CD14-positive monocyte (primary cell): ENCODE data around the gene FBXL12. TPM values are rescaled to one million over a fixed set of nuclear protein-coding genes. Genes with fewer than 3 reads are reported as not detected.

ENCODE experiments used
- DNase-seq, 3 donors: peaks; one replicate each; pipeline ENCODE4 v3.0.0-alpha.2; 2011 to 2022
- H2AFZ ChIP-seq: 2 replicates; pipeline ENCODE4 v1.6.0; 2012; ENCODE audit warnings: mild to moderate bottlenecking, low read depth, low read length, inconsistent platforms; ENCODE audit not compliant: insufficient read depth, poor library complexity, severe bottlenecking
- H3K27ac ChIP-seq, 2 donors: 1 replicate in 1 of 2; 2 replicates in 1 of 2; pipeline ENCODE4 v1.5.1; 2012 to 2013; ENCODE audit warnings: low read length in 2 of 2, control low read depth in 1 of 2, inconsistent platforms in 1 of 2, low read depth in 1 of 2, mild to moderate bottlenecking in 1 of 2
- H3K27me3 ChIP-seq, 2 donors: one replicate each; pipeline versions ENCODE4 v1.6.0 to v1.6.1; 2011 to 2013; ENCODE audit warnings: low read length in 2 of 2; ENCODE audit not compliant: control insufficient read depth in 2 of 2, insufficient read depth in 2 of 2
- H3K36me3 ChIP-seq, 2 donors: replicated peaks in 1 of 2; 1 replicate in 1 of 2; 2 replicates in 1 of 2; pipeline versions ENCODE4 v1.5.1 to v1.6.1; 2012 to 2013; ENCODE audit warnings: low read length in 2 of 2, control low read depth in 1 of 2, inconsistent platforms in 1 of 2, mild to moderate bottlenecking in 1 of 2; ENCODE audit not compliant: insufficient read depth in 2 of 2, control insufficient read depth in 1 of 2
- H3K4me1 ChIP-seq, 2 donors: 1 replicate in 1 of 2; 2 replicates in 1 of 2; pipeline versions ENCODE4 v1.5.1 to v1.6.1; 2012 to 2013; ENCODE audit warnings: low read length in 2 of 2, control low read depth in 1 of 2, inconsistent platforms in 1 of 2, mild to moderate bottlenecking in 1 of 2, moderate library complexity in 1 of 2; ENCODE audit not compliant: insufficient read depth in 2 of 2, control insufficient read depth in 1 of 2
- H3K4me2 ChIP-seq: replicated peaks from 2 replicates; pipeline ENCODE3; 2012; ENCODE audit warnings: low read length, moderate library complexity, mild to moderate bottlenecking; ENCODE audit not compliant: poor library complexity, severe bottlenecking; ENCODE audit errors: extremely low read depth
- H3K4me3 ChIP-seq, 3 experiments: fragments of 200-600 bp in 1 of 3; sonication (generic) in 1 of 3; replicated peaks in 1 of 3; 1 replicate in 2 of 3; 2 replicates in 1 of 3; pipeline ENCODE4 v1.5.1; 2011 to 2013; ENCODE audit warnings: low read length in 3 of 3, mild to moderate bottlenecking in 3 of 3, control low read depth in 2 of 3, low read depth in 2 of 3, inconsistent platforms in 1 of 3, moderate library complexity in 1 of 3
- H3K79me2 ChIP-seq: 2 replicates; pipeline ENCODE4 v1.6.0; 2012; ENCODE audit warnings: mild to moderate bottlenecking, control low read depth, inconsistent platforms, low read length, moderate library complexity; ENCODE audit not compliant: insufficient read depth
- H3K9ac ChIP-seq: 2 replicates; pipeline ENCODE4 v1.6.0; 2017; ENCODE audit warnings: low read length, mild to moderate bottlenecking; ENCODE audit not compliant: insufficient read depth, poor library complexity, severe bottlenecking
- H3K9me3 ChIP-seq, 2 donors: replicated peaks in 1 of 2; 1 replicate in 1 of 2; 2 replicates in 1 of 2; pipeline versions ENCODE4 v1.5.1 to v1.6.1; 2012 to 2013; ENCODE audit warnings: low read length in 2 of 2, control low read depth in 1 of 2; ENCODE audit not compliant: control insufficient read depth in 1 of 2, insufficient read depth in 1 of 2
- H4K20me1 ChIP-seq: 2 replicates; pipeline ENCODE4 v1.6.0; 2012; ENCODE audit warnings: mild to moderate bottlenecking, low read length, control low read depth, moderate library complexity; ENCODE audit not compliant: insufficient read depth
- H3K27ac Mint-ChIP-seq, 7 donors: one replicate each; pipeline ENCODE4 v1.8.0; 2020; ENCODE audit warnings: mild to moderate bottlenecking in 7 of 7, mixed read lengths in 7 of 7, moderate library complexity in 6 of 7, inconsistent platforms in 2 of 7
- H3K27me3 Mint-ChIP-seq, 3 donors: one replicate each; pipeline ENCODE4 v1.8.0; 2021 to 2022; ENCODE audit warnings: low read depth in 3 of 3, mild to moderate bottlenecking in 3 of 3, mixed read lengths in 3 of 3, moderate library complexity in 3 of 3, inconsistent platforms in 1 of 3
- H3K36me3 Mint-ChIP-seq, 2 donors: one replicate each; pipeline ENCODE4 v1.8.0; 2020; ENCODE audit warnings: mixed read lengths in 2 of 2, inconsistent platforms in 1 of 2, mild to moderate bottlenecking in 1 of 2
- H3K4me1 Mint-ChIP-seq: one replicate; pipeline ENCODE4 v1.8.0; 2020; ENCODE audit warnings: mild to moderate bottlenecking, mixed read lengths
- H3K4me3 Mint-ChIP-seq, 2 donors: one replicate each; pipeline ENCODE4 v1.8.0; 2020; ENCODE audit warnings: mild to moderate bottlenecking in 2 of 2, mixed read lengths in 2 of 2, moderate library complexity in 1 of 2
- H3K9me3 Mint-ChIP-seq, 7 donors: one replicate each; pipeline ENCODE4 v1.8.0; 2020 to 2022; ENCODE audit warnings: mixed read lengths in 7 of 7, mild to moderate bottlenecking in 6 of 7, moderate library complexity in 6 of 7, inconsistent platforms in 2 of 7
- CTCF ChIP-seq: fragments of 200-600 bp; IDR thresholded peaks from one replicate; pipeline ENCODE4 v1.8.0; 2022; ENCODE audit warnings: antibody characterized with exemption, mild to moderate bottlenecking
- WGBS: methylation state at CpG from one replicate; pipeline ENCODE4 v1.1.5; 2013; ENCODE audit warnings: missing lambda C conversion rate; ENCODE audit not compliant: insufficient coverage; 5-methylcytosine and 5-hydroxymethylcytosine counted together
- intact Hi-C, 2 donors: fragments of 100-400 bp; cut with micrococcal nuclease; formaldehyde crosslinking; loops; one replicate each; pipeline versions ENCODE4 v1.15.0 to v1.15.1; 2023
- polyA plus RNA-seq, 3 donors: library from polyadenylated mRNA; depleted of rRNA in 1 of 3; unstranded in 2 of 3; stranded (reverse) in 1 of 3; fragments of 300-500 nt in 2 of 3; fragments of >200 nt in 1 of 3; fragmentation: Illumina TruSeq in 2 of 3; gene quantifications; 1 replicate in 2 of 3; 2 replicates in 1 of 3; pipeline ENCODE4 v1.2.3, GENCODE V29; 2012 to 2021

The FBXL12 gene
- polyA plus RNA-seq, 3 donors: 6.6 to 49.8 (median 8.1) TPM

- WGBS: 97% methylated on average over 12 of the region's 13 CpGs
- TF ChIP-seq CTCF: no peak
- Histone ChIP-seq H3K79me2 (no peaks in the 10 kb centered on the region), H3K4me1 (peaks cover 0 to 12% of the 10 kb centered on the region in 2 donors), H2AFZ (no peak overlapping the region), H3K27ac (no peak overlapping the region), H3K36me3 (no peaks in the 10 kb centered on the region), H3K27me3 (no peaks in the 10 kb centered on the region), H4K20me1 (no peaks in the 10 kb centered on the region), H3K4me2 (no peak overlapping the region), H3K9me3 (no peaks in the 10 kb centered on the region), H3K4me3 (no peak overlapping the region), H3K9ac (no peak overlapping the region)
- H3K4me1 Mint-ChIP-seq: peaks cover 14% of the 10 kb centered on the region
- no peak overlapping the region for H3K4me3 Mint-ChIP-seq
- peaks cover 2 to 9% (median 3%) of the 10 kb centered on the region in 3 donors for H3K27me3 Mint-ChIP-seq
- DNase-seq: no peak
- H3K9me3 Mint-ChIP-seq: peaks cover 0 to 5% (median 4%) of the 10 kb centered on the region in 7 donors
- H3K27ac Mint-ChIP-seq: peak overlapping the region in 1 of 7 donors; percentile 69
- intact Hi-C loops: no loop called here
- peaks cover 4 to 10% of the 10 kb centered on the region in 2 donors for H3K36me3 Mint-ChIP-seq
Measured at GRCh38 chr19:9857076-9857721, 38.3 kb upstream of the FBXL12 start.

GRCh38 chr19:9856609-9857008 is 37.7 kb upstream of the FBXL12 start:
- Histone ChIP-seq H2AFZ (no peak overlapping the region), H3K79me2 (no peaks in the 10 kb centered on the region), H3K9me3 (no peaks in the 10 kb centered on the region), H3K27ac (no peak overlapping the region), H3K4me2 (no peak overlapping the region), H3K4me3 (no peak overlapping the region), H3K27me3 (no peaks in the 10 kb centered on the region), H3K9ac (no peak overlapping the region), H3K36me3 (no peaks in the 10 kb centered on the region), H3K4me1 (peaks cover 0 to 12% of the 10 kb centered on the region in 2 donors), H4K20me1 (no peaks in the 10 kb centered on the region)
- Mint-ChIP-seq H3K27me3 (peaks cover 0 to 7% (median 3%) of the 10 kb centered on the region in 3 donors), H3K36me3 (peaks cover 4 to 12% of the 10 kb centered on the region in 2 donors), H3K9me3 (peaks cover 0 to 5% (median 4%) of the 10 kb centered on the region in 7 donors), H3K4me3 (no peak overlapping the region), H3K27ac (peak overlapping the region in 1 of 7 donors; percentile 69), H3K4me1 (peaks cover 14% of the 10 kb centered on the region)
- TF ChIP-seq CTCF: no peak
- DNase-seq: no peak
- 100% methylated on average over 9 of the region's 9 CpGs for WGBS
- intact Hi-C loops: no loop called here
